ENCODE measurements around the gene CEACAM3.

CEACAM3 gene

DNA sequence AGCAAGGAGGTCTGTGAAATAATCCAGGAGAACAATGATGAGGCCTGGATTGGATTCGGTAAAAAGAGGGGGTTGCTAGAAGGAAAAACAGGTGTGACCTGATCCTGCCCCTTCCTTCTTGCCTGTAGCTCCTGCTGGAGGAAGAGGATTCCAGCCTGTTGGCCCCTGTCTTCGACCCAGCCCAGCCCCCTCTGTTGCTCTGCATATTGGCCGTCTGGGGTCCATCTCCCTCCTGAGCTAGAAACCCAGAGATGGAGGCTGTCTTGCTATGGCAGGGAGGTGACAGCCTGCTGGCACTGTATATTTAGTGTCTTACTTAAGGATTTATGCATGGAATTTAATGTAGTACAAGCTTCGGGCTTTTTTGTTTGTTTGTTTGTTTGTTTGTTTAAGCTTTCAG lies 55.1 kb downstream of the CEACAM3 start:
- Histone ChIP-seq H3K4me1 (ENCODE audit: control insufficient read depth, insufficient read depth, low read length) (no peaks in the 10 kb centered on the region), H3K36me3 (ENCODE audit: control insufficient read depth in 2 of 2, insufficient read depth in 1 of 2, low read length in 2 of 2) (no peaks in the 10 kb centered on the region), H3K27ac (ENCODE audit: extremely low read depth, low read depth, low read length) (no peak overlapping the region), H3K4me3 (ENCODE audit: low read depth, low read length) (no peak overlapping the region), H3K9me3 (ENCODE audit: control insufficient read depth, insufficient read depth, low read depth, low read length) (no peaks in the 10 kb centered on the region)
- TF ChIP-seq KLF10 (tag by site-specific recombination; IDR thresholded peaks at IDR 0.05), result no peak
- TF ChIP-seq, protein P1, sequence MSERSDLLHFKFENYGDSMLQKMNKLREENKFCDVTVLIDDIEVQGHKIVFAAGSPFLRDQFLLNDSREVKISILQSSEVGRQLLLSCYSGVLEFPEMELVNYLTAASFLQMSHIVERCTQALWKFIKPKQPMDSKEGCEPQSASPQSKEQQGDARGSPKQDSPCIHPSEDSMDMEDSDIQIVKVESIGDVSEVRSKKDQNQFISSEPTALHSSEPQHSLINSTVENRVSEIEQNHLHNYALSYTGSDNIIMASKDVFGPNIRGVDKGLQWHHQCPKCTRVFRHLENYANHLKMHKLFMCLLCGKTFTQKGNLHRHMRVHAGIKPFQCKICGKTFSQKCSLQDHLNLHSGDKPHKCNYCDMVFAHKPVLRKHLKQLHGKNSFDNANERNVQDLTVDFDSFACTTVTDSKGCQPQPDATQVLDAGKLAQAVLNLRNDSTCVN (tag by site-specific recombination; optimal IDR thresholded peaks at IDR 0.05), result no peak
- TF ChIP-seq ZNF24 (tag by site-specific recombination; IDR thresholded peaks at IDR 0.05), result no peak
- TF ChIP-seq ZNF544 (tag by site-specific recombination; IDR thresholded peaks at IDR 0.05), result no peak
- TF ChIP-seq SP3 (tag by site-specific recombination; IDR thresholded peaks at IDR 0.05), result no peak
- TF ChIP-seq, protein P2, sequence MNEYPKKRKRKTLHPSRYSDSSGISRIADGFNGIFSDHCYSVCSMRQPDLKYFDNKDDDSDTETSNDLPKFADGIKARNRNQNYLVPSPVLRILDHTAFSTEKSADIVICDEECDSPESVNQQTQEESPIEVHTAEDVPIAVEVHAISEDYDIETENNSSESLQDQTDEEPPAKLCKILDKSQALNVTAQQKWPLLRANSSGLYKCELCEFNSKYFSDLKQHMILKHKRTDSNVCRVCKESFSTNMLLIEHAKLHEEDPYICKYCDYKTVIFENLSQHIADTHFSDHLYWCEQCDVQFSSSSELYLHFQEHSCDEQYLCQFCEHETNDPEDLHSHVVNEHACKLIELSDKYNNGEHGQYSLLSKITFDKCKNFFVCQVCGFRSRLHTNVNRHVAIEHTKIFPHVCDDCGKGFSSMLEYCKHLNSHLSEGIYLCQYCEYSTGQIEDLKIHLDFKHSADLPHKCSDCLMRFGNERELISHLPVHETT (tag by site-specific recombination; IDR thresholded peaks at IDR 0.05), result no peak
- no peak for TF ChIP-seq ZNF341 (tag by site-specific recombination; IDR thresholded peaks at IDR 0.05; ENCODE audit: low read depth)
- no peak for TF ChIP-seq SP2 (tag by site-specific recombination; IDR thresholded peaks at IDR 0.05)
- TF ChIP-seq ZNF501 (tag by site-specific recombination; IDR thresholded peaks at IDR 0.05), result no peak
- TF ChIP-seq KLF8 (tag by site-specific recombination; IDR thresholded peaks at IDR 0.05), result no peak
- no peak for TF ChIP-seq SCRT2 (tag by site-specific recombination; IDR thresholded peaks at IDR 0.05)
- TF ChIP-seq, protein P3, sequence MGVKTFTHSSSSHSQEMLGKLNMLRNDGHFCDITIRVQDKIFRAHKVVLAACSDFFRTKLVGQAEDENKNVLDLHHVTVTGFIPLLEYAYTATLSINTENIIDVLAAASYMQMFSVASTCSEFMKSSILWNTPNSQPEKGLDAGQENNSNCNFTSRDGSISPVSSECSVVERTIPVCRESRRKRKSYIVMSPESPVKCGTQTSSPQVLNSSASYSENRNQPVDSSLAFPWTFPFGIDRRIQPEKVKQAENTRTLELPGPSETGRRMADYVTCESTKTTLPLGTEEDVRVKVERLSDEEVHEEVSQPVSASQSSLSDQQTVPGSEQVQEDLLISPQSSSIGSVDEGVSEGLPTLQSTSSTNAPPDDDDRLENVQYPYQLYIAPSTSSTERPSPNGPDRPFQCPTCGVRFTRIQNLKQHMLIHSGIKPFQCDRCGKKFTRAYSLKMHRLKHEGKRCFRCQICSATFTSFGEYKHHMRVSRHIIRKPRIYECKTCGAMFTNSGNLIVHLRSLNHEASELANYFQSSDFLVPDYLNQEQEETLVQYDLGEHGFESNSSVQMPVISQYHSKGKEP (tag by site-specific recombination; IDR thresholded peaks at IDR 0.05), result no peak
- no peak for TF ChIP-seq RBAK (tag by site-specific recombination; IDR thresholded peaks at IDR 0.05)
- no peak for TF ChIP-seq ZXDB (tag by site-specific recombination; IDR thresholded peaks at IDR 0.05)
- CTCF ChIA-PET, result interaction anchor here (0.5 to 4.7 kb wide), 6 partner anchors 8 to 56 kb away, joined by 3 to 49 read pairs (median 5); no protein-coding TSS in a partner anchor
- POLR2A ChIA-PET, result interaction anchor here (2.9 to 5.5 kb wide), 2 partner anchors 9 to 14 kb away, joined by 9 to 54 read pairs; partner anchors contain the start of gene RPS19

DNA sequence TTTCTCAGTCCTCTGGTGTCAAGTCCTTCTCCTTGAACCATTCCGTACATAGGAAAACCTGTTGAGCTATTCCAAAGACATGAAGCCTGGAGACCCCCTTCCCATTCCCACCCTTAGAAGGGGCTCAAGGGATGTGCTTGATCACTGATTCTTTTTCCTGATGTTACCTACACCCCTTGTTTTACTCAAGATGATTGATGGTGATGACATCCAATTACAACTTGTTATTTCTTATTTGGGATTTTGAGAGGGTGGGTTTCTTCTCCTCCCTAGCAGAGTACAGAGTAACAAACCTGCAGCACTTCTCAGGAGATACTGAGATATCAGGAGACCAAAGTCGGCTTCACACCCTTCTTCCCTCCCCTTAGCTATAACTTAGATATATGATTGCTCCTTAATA lies 57.0 kb downstream of the CEACAM3 start:
- H3K36me3 ChIP-seq (ENCODE audit: control insufficient read depth in 2 of 2, insufficient read depth in 1 of 2, low read length in 2 of 2), result no peaks in the 10 kb centered on the region
- H3K9me3 ChIP-seq (ENCODE audit: control insufficient read depth, insufficient read depth, low read depth, low read length), result no peaks in the 10 kb centered on the region
- H3K27ac ChIP-seq (ENCODE audit: extremely low read depth, low read depth, low read length), result no peak overlapping the region
- CTCF ChIA-PET, result interaction anchor here (0.6 to 4.7 kb wide), 6 partner anchors 17 to 1692 kb away, joined by 3 to 49 read pairs (median 6); no protein-coding TSS in a partner anchor
- H3K4me1 ChIP-seq (ENCODE audit: control insufficient read depth, insufficient read depth, low read length), result no peaks in the 10 kb centered on the region
- H3K4me3 ChIP-seq (ENCODE audit: low read depth, low read length), result no peak overlapping the region
- POLR2A ChIA-PET, result interaction anchor here (2.9 kb wide), 1 partner anchor 13 kb away, joined by 9 read pairs; no protein-coding TSS in a partner anchor
- no peak for TF ChIP-seq KLF7 (tag by site-specific recombination; IDR thresholded peaks at IDR 0.05; ENCODE audit: borderline replicate concordance)
- TF ChIP-seq, protein P4, sequence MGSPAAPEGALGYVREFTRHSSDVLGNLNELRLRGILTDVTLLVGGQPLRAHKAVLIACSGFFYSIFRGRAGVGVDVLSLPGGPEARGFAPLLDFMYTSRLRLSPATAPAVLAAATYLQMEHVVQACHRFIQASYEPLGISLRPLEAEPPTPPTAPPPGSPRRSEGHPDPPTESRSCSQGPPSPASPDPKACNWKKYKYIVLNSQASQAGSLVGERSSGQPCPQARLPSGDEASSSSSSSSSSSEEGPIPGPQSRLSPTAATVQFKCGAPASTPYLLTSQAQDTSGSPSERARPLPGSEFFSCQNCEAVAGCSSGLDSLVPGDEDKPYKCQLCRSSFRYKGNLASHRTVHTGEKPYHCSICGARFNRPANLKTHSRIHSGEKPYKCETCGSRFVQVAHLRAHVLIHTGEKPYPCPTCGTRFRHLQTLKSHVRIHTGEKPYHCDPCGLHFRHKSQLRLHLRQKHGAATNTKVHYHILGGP (tag by site-specific recombination; IDR thresholded peaks at IDR 0.05), result no peak
- no peak for TF ChIP-seq ZNF155 (tag by site-specific recombination; IDR thresholded peaks at IDR 0.05)
- TF ChIP-seq, protein P5, sequence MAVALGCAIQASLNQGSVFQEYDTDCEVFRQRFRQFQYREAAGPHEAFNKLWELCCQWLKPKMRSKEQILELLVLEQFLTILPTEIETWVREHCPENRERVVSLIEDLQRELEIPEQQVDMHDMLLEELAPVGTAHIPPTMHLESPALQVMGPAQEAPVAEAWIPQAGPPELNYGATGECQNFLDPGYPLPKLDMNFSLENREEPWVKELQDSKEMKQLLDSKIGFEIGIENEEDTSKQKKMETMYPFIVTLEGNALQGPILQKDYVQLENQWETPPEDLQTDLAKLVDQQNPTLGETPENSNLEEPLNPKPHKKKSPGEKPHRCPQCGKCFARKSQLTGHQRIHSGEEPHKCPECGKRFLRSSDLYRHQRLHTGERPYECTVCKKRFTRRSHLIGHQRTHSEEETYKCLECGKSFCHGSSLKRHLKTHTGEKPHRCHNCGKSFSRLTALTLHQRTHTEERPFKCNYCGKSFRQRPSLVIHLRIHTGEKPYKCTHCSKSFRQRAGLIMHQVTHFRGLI (tag by site-specific recombination; IDR thresholded peaks at IDR 0.05), result no peak
- TF ChIP-seq SALL2 (tag by site-specific recombination; IDR thresholded peaks at IDR 0.05; ENCODE audit: borderline replicate concordance), result no peak
- no peak for TF ChIP-seq KLF16 (tag by site-specific recombination; IDR thresholded peaks at IDR 0.05)
- TF ChIP-seq, protein P6, sequence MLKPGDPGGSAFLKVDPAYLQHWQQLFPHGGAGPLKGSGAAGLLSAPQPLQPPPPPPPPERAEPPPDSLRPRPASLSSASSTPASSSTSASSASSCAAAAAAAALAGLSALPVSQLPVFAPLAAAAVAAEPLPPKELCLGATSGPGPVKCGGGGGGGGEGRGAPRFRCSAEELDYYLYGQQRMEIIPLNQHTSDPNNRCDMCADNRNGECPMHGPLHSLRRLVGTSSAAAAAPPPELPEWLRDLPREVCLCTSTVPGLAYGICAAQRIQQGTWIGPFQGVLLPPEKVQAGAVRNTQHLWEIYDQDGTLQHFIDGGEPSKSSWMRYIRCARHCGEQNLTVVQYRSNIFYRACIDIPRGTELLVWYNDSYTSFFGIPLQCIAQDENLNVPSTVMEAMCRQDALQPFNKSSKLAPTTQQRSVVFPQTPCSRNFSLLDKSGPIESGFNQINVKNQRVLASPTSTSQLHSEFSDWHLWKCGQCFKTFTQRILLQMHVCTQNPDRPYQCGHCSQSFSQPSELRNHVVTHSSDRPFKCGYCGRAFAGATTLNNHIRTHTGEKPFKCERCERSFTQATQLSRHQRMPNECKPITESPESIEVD (tag by site-specific recombination; IDR thresholded peaks at IDR 0.05), result no peak
- TF ChIP-seq, protein P7, sequence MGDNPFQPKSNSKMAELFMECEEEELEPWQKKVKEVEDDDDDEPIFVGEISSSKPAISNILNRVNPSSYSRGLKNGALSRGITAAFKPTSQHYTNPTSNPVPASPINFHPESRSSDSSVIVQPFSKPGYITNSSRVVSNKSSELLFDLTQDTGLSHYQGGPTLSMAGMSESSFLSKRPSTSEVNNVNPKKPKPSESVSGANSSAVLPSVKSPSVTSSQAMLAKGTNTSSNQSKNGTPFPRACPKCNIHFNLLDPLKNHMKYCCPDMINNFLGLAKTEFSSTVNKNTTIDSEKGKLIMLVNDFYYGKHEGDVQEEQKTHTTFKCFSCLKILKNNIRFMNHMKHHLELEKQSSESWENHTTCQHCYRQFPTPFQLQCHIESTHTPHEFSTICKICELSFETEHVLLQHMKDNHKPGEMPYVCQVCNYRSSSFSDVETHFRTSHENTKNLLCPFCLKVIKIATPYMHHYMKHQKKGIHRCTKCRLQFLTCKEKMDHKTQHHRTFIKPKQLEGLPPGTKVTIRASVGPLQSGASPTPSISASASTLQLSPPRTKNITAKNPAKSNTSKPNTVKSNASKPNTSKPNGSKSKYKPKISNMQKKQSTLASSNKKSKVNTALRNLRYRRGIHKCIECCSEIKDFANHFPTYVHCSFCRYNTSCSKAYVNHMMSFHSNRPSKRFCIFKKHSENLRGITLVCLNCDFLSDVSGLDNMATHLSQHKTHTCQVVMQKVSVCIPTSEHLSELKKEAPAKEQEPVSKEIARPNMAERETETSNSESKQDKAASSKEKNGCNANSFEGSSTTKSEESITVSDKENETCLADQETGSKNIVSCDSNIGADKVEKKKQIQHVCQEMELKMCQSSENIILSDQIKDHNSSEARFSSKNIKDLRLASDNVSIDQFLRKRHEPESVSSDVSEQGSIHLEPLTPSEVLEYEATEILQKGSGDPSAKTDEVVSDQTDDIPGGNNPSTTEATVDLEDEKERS (tag by site-specific recombination; IDR thresholded peaks at IDR 0.05), result no peak
- no peak for TF ChIP-seq ZNF114 (tag by site-specific recombination; IDR thresholded peaks at IDR 0.05)
